Measurements from ENCODE around the gene FXYD7.
"Not testable (repeated sequence)": the region's sequence is repeated elsewhere in the genome, so short reads cannot be mapped to it uniquely, and the experiment has no call there.

FXYD7 gene

GRCh38 chr19:35144600-35145436, 1.8 kb downstream of the FXYD7 start:
- DNase-seq (ENCODE audit: low read depth in 2 of 2), result no peak

- no peak for DNase-seq (ENCODE audit: low read depth in 2 of 2)
Observed at GRCh38 chr19:35146746-35147459, 3.8 kb downstream of the FXYD7 start.

GRCh38 chr19:35149463-35149862, 6.4 kb downstream of the FXYD7 start:
- no peak for DNase-seq (ENCODE audit: low read depth in 2 of 2)

- no peak for DNase-seq (ENCODE audit: low read depth in 2 of 2)
Observed at GRCh38 chr19:35150445-35150844, 7.4 kb downstream of the FXYD7 start.

GRCh38 chr19:35151273-35152065, 8.4 kb downstream of the FXYD7 start:
- DNase-seq (ENCODE audit: low read depth in 2 of 2), result no peak

- DNase-seq (ENCODE audit: low read depth in 2 of 2), result not testable (repeated sequence)
Observed at GRCh38 chr19:35153129-35153522, 10.1 kb downstream of the FXYD7 start.

GRCh38 chr19:35153701-35154524, 10.9 kb downstream of the FXYD7 start:
- DNase-seq (ENCODE audit: low read depth in 2 of 2), result peak; percentile 51 to 52

- peak; percentile 66 to 79 for DNase-seq (ENCODE audit: low read depth in 2 of 2)
Observed at GRCh38 chr19:35154525-35155406, 11.7 kb downstream of the FXYD7 start, which contains the start of gene FXYD5. Gene FXYD5, plus strand, starts transcription at chr19:35154735. Its CDS starts 816 bp downstream, at chr19:35155551.

GRCh38 chr19:35155441-35155840, 12.4 kb downstream of the FXYD7 start:
- DNase-seq (ENCODE audit: low read depth in 2 of 2), result no peak

- DNase-seq (ENCODE audit: low read depth in 2 of 2), result no peak
Observed at GRCh38 chr19:35155981-35156672, 13.1 kb downstream of the FXYD7 start.

GRCh38 chr19:35156673-35157014, 13.6 kb downstream of the FXYD7 start:
- no peak for DNase-seq (ENCODE audit: low read depth in 2 of 2)

GRCh38 chr19:35157431-35157830, 14.4 kb downstream of the FXYD7 start:
- no peak for DNase-seq (ENCODE audit: low read depth in 2 of 2)

GRCh38 chr19:35159606-35160005, 16.6 kb downstream of the FXYD7 start:
- DNase-seq (ENCODE audit: low read depth in 2 of 2), result no peak

- no peak for DNase-seq (ENCODE audit: low read depth in 2 of 2)
Observed at GRCh38 chr19:35160629-35161433, 17.8 kb downstream of the FXYD7 start.

- DNase-seq (ENCODE audit: low read depth in 2 of 2), result no peak
Observed at GRCh38 chr19:35161434-35161743, 18.3 kb downstream of the FXYD7 start.

- DNase-seq (ENCODE audit: low read depth in 2 of 2), result no peak
Observed at GRCh38 chr19:35162471-35163326, 19.6 kb downstream of the FXYD7 start.

GRCh38 chr19:35164418-35164817, 21.4 kb downstream of the FXYD7 start:
- no peak for DNase-seq (ENCODE audit: low read depth in 2 of 2)
